OCI-LY7 (cell line): ENCODE data around the gene SCN3A. TPM values are rescaled to one million over a fixed set of nuclear protein-coding genes. Genes with fewer than 3 reads are reported as not detected.

ENCODE experiments used
- BruUV-seq: library from RNA; stranded (reverse); fragments of 400-500 nt; replicated peaks from 2 replicates; lab custom pipeline; 2021; lab: Mats Ljungman, UMichigan
- CTCF ChIA-PET: fragments of 300-600 bp; sonication (Branson Sonifier 250); formaldehyde crosslinking; loops from one replicate; lab custom pipeline; 2022; ENCODE audit warnings: antibody characterized with exemption; ENCODE audit not compliant: unreplicated experiment; lab: Charles Lee
- POLR2A ChIA-PET: fragments of 300-600 bp; sonication (Branson Sonifier 250); formaldehyde crosslinking; loops from one replicate; lab custom pipeline; 2022; ENCODE audit warnings: antibody characterized with exemption; lab: Charles Lee
- DNase-seq: peaks from one replicate; pipeline ENCODE4 v3.0.0-alpha.2; 2015; ENCODE audit warnings: low spot score
- H2AFZ ChIP-seq: fragments of 200-600 bp; sonication (generic), shearing (Covaris generic); 2 replicates; pipeline ENCODE4 v1.6.1; 2014; ENCODE audit warnings: mild to moderate bottlenecking, antibody characterized with exemption, low read length, moderate library complexity
- H3K27ac ChIP-seq: fragments of 200-600 bp; sonication (generic); 2 replicates; pipeline ENCODE4 v1.5.1; 2014; ENCODE audit warnings: mixed run types, low read depth, mild to moderate bottlenecking, moderate library complexity, low read length, inconsistent platforms; ENCODE audit not compliant: poor library complexity, severe bottlenecking
- H3K36me3 ChIP-seq: fragments of 200-600 bp; sonication (generic); 2 replicates; pipeline ENCODE4 v1.6.1; 2014; ENCODE audit warnings: mild to moderate bottlenecking, antibody characterized with exemption, low read length, moderate library complexity, mixed read lengths; ENCODE audit not compliant: insufficient read depth
- H3K4me1 ChIP-seq: fragments of 200-600 bp; sonication (generic); 2 replicates; pipeline ENCODE4 v1.5.1; 2014; ENCODE audit warnings: mild to moderate bottlenecking, low read length; ENCODE audit not compliant: insufficient read depth, poor library complexity, severe bottlenecking
- H3K4me2 ChIP-seq: fragments of 200-600 bp; sonication (generic); 2 replicates; pipeline ENCODE4 v1.6.1; 2014; ENCODE audit warnings: mild to moderate bottlenecking, low read length
- H3K4me3 ChIP-seq: fragments of 200-600 bp; sonication (generic); 2 replicates; pipeline ENCODE4 v1.5.1; 2014; ENCODE audit warnings: mild to moderate bottlenecking, low read depth, low read length; ENCODE audit not compliant: poor library complexity, severe bottlenecking
- H3K79me2 ChIP-seq: fragments of 200-600 bp; sonication (generic); 2 replicates; pipeline ENCODE4 v1.6.1; 2016; ENCODE audit warnings: low read depth, mild to moderate bottlenecking, low read length, moderate library complexity, mixed read lengths; ENCODE audit not compliant: insufficient read depth
- H3K9me2 ChIP-seq: fragments of 200-600 bp; sonication (generic); 2 replicates; pipeline ENCODE4 v1.6.1; 2016; ENCODE audit warnings: mild to moderate bottlenecking, low read length, mixed read lengths; ENCODE audit not compliant: insufficient read depth
- H3K9me3 ChIP-seq: fragments of 200-600 bp; sonication (generic); 2 replicates; pipeline ENCODE4 v1.6.1; 2014; ENCODE audit warnings: mild to moderate bottlenecking, mixed run types, low read length, mixed read lengths
- H4K20me1 ChIP-seq: fragments of 200-600 bp; sonication (generic); 2 replicates; pipeline ENCODE4 v1.6.1; 2014; ENCODE audit warnings: mild to moderate bottlenecking, antibody characterized with exemption, low read length, moderate library complexity, mixed read lengths; ENCODE audit not compliant: insufficient read depth
- EZH2phosphoT487 ChIP-seq: fragments of 200-600 bp; sonication (generic); IDR thresholded peaks from 2 replicates; pipeline ENCODE4 v1.6.1; 2018; ENCODE audit warnings: low read depth, borderline replicate concordance, mild to moderate bottlenecking, mixed run types, antibody characterized with exemption, low read length, moderate library complexity, mixed read lengths
- intact Hi-C: fragments of 100-400 bp; cut with micrococcal nuclease; formaldehyde crosslinking; loops from one replicate; pipeline ENCODE4 v1.10.0; 2022; ENCODE audit not compliant: unreplicated experiment
- total RNA-seq, 2 experiments: library from RNA; depleted of rRNA in 1 of 2; stranded (reverse); fragments of >200 nt in 1 of 2; shearing (Covaris generic) in 1 of 2; gene quantifications; 2 replicates each; pipeline ENCODE4 v1.2.3, GENCODE V29; 2014 to 2022
- TF ChIP-seq, protein P1 (sequence below): fragments of 200-600 bp; sonication (generic); conservative IDR thresholded peaks from 2 replicates; pipeline ENCODE4 v1.5.1; 2014; ENCODE audit warnings: mild to moderate bottlenecking, antibody characterized with exemption, low read length, moderate library complexity, mixed read lengths

The SCN3A gene
- total RNA-seq, 2 experiments from 2014 or later, result 7.1 to 8.0 TPM

DNA sequence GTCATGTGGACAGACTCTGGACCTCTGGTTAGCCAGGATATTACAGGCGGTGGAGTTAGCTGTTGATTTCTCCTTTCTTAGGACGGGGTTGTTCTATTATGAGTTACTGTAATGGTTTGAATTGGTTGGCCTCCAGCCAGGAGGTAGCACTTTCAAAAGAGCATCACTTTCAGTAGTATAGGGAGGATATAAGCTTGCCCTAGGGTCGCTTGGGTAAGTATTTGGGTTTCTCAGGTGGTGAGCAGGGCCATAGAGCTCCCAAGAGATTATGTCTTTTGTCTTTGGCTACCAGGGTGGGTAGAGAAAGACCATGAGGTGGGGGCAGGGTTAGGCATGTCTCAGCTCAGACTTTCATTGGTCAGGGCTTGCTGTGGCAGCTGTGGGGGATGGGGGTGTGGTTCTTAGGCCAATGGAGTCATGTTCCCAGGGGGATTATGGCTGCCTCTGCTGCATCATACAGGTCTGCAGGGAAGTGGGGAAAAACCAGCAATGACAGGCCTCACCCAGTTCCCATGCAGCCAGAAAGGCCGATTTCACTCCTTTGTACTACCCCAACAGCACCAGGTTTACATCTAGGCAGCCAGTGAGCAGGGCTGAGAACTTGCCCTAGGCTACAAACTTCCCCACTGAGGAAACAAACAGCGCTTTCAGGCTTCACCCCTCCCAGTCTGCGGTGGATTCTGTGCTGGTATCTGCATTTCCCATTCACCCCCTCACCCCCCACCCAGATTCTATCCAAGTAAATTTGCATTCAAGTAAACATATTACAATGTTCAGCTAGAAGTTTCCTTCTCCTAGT, 159.1 kb downstream of the SCN3A start:
- Histone ChIP-seq H3K27ac (peak overlapping the region; percentile 51), H3K79me2 (no peaks in the 10 kb centered on the region), H3K4me2 (peak overlapping the region; percentile 13), H2AFZ (peak overlapping the region; percentile 6; the same call in 1 of the 2 replicates), H3K9me2 (no peaks in the 10 kb centered on the region), H3K36me3 (no peaks in the 10 kb centered on the region), H3K9me3 (no peaks in the 10 kb centered on the region), H3K4me3 (no peak overlapping the region), H3K4me1 (no peaks in the 10 kb centered on the region), H4K20me1 (no peaks in the 10 kb centered on the region)
- peak; percentile 62 for DNase-seq
- BruUV-seq, result no TSS peak
- intact Hi-C loops, result no loop called here
- ChIA-PET CTCF (no interaction called here), POLR2A (interaction anchor here (0.6 to 0.9 kb wide), 3 partner anchors 28 to 871 kb away, joined by 3 to 4 read pairs (median 4); no protein-coding TSS in a partner anchor)
- TF ChIP-seq EZH2phosphoT487, result no peak
- TF ChIP-seq, protein P1, sequence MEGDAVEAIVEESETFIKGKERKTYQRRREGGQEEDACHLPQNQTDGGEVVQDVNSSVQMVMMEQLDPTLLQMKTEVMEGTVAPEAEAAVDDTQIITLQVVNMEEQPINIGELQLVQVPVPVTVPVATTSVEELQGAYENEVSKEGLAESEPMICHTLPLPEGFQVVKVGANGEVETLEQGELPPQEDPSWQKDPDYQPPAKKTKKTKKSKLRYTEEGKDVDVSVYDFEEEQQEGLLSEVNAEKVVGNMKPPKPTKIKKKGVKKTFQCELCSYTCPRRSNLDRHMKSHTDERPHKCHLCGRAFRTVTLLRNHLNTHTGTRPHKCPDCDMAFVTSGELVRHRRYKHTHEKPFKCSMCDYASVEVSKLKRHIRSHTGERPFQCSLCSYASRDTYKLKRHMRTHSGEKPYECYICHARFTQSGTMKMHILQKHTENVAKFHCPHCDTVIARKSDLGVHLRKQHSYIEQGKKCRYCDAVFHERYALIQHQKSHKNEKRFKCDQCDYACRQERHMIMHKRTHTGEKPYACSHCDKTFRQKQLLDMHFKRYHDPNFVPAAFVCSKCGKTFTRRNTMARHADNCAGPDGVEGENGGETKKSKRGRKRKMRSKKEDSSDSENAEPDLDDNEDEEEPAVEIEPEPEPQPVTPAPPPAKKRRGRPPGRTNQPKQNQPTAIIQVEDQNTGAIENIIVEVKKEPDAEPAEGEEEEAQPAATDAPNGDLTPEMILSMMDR, result no peak

Other genes starting within 250 kb of the SCN3A start
- gene SLC38A11, start 248.5 kb downstream of the SCN3A start, total RNA-seq (2014; rRNA removed; shearing (Covaris generic)), result not detected in 2 replicates
- not detected in 2 replicates for gene SLC38A11, start 248.5 kb downstream of the SCN3A start, total RNA-seq (2022)
- 0.03 TPM in 1 of 2 replicates, not detected in the other for gene SCN2A, start 35.4 kb upstream of the SCN3A start, total RNA-seq (2014; rRNA removed; shearing (Covaris generic))
- gene SCN2A, start 35.4 kb upstream of the SCN3A start, total RNA-seq (2022), result not detected in 2 replicates